A549 (cell line): ENCODE data around the gene DCAF15.
A peak's percentile ranks its signal among the peaks of the same experiment; 100 is the strongest.

Experiments used
- CTCF ChIP-seq: fragments of >200 bp; sonication (Bioruptor Twin); formaldehyde crosslinking; IDR thresholded peaks from 3 replicates; pipeline ENCODE4 v1.5.1; 2016
- ELK1 ChIP-seq: fragments of 150-350 bp; IDR thresholded peaks from 2 replicates; pipeline ENCODE4 v1.6.1; 2014; ENCODE audit warnings: low read depth, mild to moderate bottlenecking, low read length
- HMGXB4 ChIP-seq: fragments of 250-450 bp; sonication (Bioruptor Pico); IDR thresholded peaks from 2 replicates; pipeline ENCODE4 v1.5.0; 2021; ENCODE audit warnings: mild to moderate bottlenecking, moderate library complexity, borderline replicate concordance
- MAFK ChIP-seq: fragments of 450-650 bp; IDR thresholded peaks from 2 replicates; pipeline ENCODE4 v1.6.1; 2014; ENCODE audit not compliant: partially characterized antibody
- MAX ChIP-seq: IDR thresholded peaks from 2 replicates; pipeline ENCODE4 v1.6.1; 2012
- NFE2L2 ChIP-seq: fragments of 150-350 bp; conservative IDR thresholded peaks from 2 replicates; pipeline ENCODE4 v1.6.1; 2014; ENCODE audit warnings: low read length
- POLR2A ChIP-seq: IDR thresholded peaks from 2 replicates; pipeline ENCODE4 v1.6.1; 2012; ENCODE audit warnings: mild to moderate bottlenecking, low read length
- RAD21 ChIP-seq, 2 experiments: fragments of >200 bp in 1 of 2; sonication (Bioruptor Twin) in 1 of 2; formaldehyde crosslinking in 1 of 2; IDR thresholded peaks in 1 of 2; conservative IDR thresholded peaks in 1 of 2; 2 replicates in 1 of 2; 3 replicates in 1 of 2; pipeline ENCODE4 v1.6.1; 2012 to 2018; ENCODE audit warnings: inconsistent platforms in 1 of 2
- RARB ChIP-seq: fragments of 250-450 bp; sonication (Bioruptor Pico); IDR thresholded peaks from 2 replicates; pipeline ENCODE4 v1.8.0; 2021; ENCODE audit warnings: mild to moderate bottlenecking, moderate library complexity
- RFX5 ChIP-seq: fragments of 450-650 bp; IDR thresholded peaks from 2 replicates; pipeline ENCODE4 v1.7.1; 2014; ENCODE audit warnings: antibody characterized with exemption, mild to moderate bottlenecking, moderate library complexity
- SMC3 ChIP-seq: fragments of >200 bp; sonication (Bioruptor Twin); formaldehyde crosslinking; IDR thresholded peaks from 3 replicates; pipeline ENCODE4 v1.6.1; 2018; ENCODE audit warnings: inconsistent platforms
- SREBF2 ChIP-seq: fragments of 450-650 bp; IDR thresholded peaks from 2 replicates; pipeline ENCODE4 v1.6.1; 2014; ENCODE audit warnings: mild to moderate bottlenecking, moderate library complexity

GRCh38 chr19:13902993-13903555 is 49.2 kb upstream of the DCAF15 start:
- TF ChIP-seq ELK1 (no peak), SMC3 (no peak), CTCF (peak; percentile 17; the same call in 2 of the 3 replicates), MAFK (no peak), RAD21 (conservative IDR thresholded peaks at IDR 0.05 in 1 of 2, IDR thresholded peaks at IDR 0.05 in 1 of 2) (no peak), MAX (no peak), NFE2L2 (no peak), RARB (no peak), POLR2A (no peak), RFX5 (no peak), SREBF2 (no peak), HMGXB4 (CRISPR knock-in tag) (no peak)
